Caco-2 (cell line): ENCODE measurements around the gene ABHD2. TPM values are rescaled to one million over a fixed set of nuclear protein-coding genes. Genes with fewer than 3 reads are reported as not detected.

Experiments
- BruUV-seq: library from RNA; stranded (reverse); fragments of 400-500 nt; replicated peaks from 2 replicates; lab custom pipeline; 2021; lab: Mats Ljungman, UMichigan
- CTCF ChIA-PET: fragments of 300-600 bp; sonication (Branson Sonifier 250); formaldehyde crosslinking; loops from one replicate; lab custom pipeline; 2022; ENCODE audit warnings: antibody characterized with exemption; lab: Charles Lee
- POLR2A ChIA-PET: fragments of 300-600 bp; sonication (Branson Sonifier 250); formaldehyde crosslinking; loops from one replicate; lab custom pipeline; 2022; ENCODE audit warnings: antibody characterized with exemption; lab: Charles Lee
- DNase-seq, 2 experiments: peaks; one replicate each; pipeline versions ENCODE4 v3.0.0 to v3.0.0-alpha.2; 2020 to 2022
- H3K27me3 ChIP-seq: replicated peaks from 2 replicates; pipeline ENCODE4 v1.6.0; 2011; ENCODE audit warnings: low read length; ENCODE audit not compliant: control insufficient read depth, insufficient read depth
- H3K36me3 ChIP-seq: 2 replicates; pipeline ENCODE4 v1.5.1; 2011; ENCODE audit warnings: low read length; ENCODE audit not compliant: control insufficient read depth, insufficient read depth
- H3K4me1 ChIP-seq: fragments of 250-450 bp; sonication (Bioruptor Pico); 2 replicates; pipeline ENCODE4 v1.5.1; 2020; ENCODE audit warnings: mild to moderate bottlenecking
- H3K4me3 ChIP-seq: 2 replicates; pipeline ENCODE4 v1.5.1; 2011; ENCODE audit warnings: low read depth, mild to moderate bottlenecking, control low read depth, low read length
- H3K9me3 ChIP-seq: fragments of 250-450 bp; sonication (Bioruptor Pico); 2 replicates; pipeline ENCODE4 v1.5.1; 2020; ENCODE audit warnings: mild to moderate bottlenecking, moderate library complexity
- H3K27ac Mint-ChIP-seq: one replicate; pipeline ENCODE4 v1.8.0; 2022; ENCODE audit warnings: mixed read lengths; ENCODE audit not compliant: unreplicated experiment
- H3K27me3 Mint-ChIP-seq: one replicate; pipeline ENCODE4 v1.8.0; 2022; ENCODE audit warnings: mixed read lengths; ENCODE audit not compliant: insufficient read depth, unreplicated experiment
- H3K36me3 Mint-ChIP-seq: one replicate; pipeline ENCODE4 v1.8.0; 2022; ENCODE audit warnings: mild to moderate bottlenecking, mixed read lengths; ENCODE audit not compliant: insufficient read depth, unreplicated experiment
- H3K4me1 Mint-ChIP-seq: one replicate; pipeline ENCODE4 v1.8.0; 2022; ENCODE audit warnings: low read depth, mixed read lengths; ENCODE audit not compliant: unreplicated experiment
- H3K4me3 Mint-ChIP-seq: one replicate; pipeline ENCODE4 v1.8.0; 2022; ENCODE audit warnings: mild to moderate bottlenecking, moderate library complexity, mixed read lengths; ENCODE audit not compliant: unreplicated experiment
- H3K9me3 Mint-ChIP-seq: one replicate; pipeline ENCODE4 v1.8.0; 2022; ENCODE audit warnings: mixed read lengths; ENCODE audit not compliant: unreplicated experiment
- intact Hi-C: fragments of 100-400 bp; cut with micrococcal nuclease; formaldehyde crosslinking; loops from one replicate; pipeline ENCODE4 v1.10.0; 2022; ENCODE audit not compliant: unreplicated experiment
- total RNA-seq: library from RNA; stranded (reverse); gene quantifications from 2 replicates; pipeline ENCODE4 v1.2.3, GENCODE V29; 2022
- TF ChIP-seq, protein P1 (sequence below), 2 experiments: fragments of 200-600 bp in 1 of 2; IDR thresholded peaks; 1 replicate in 1 of 2; 2 replicates in 1 of 2; pipeline versions ENCODE4 v1.5.1 to v1.8.0; 2011 to 2022; ENCODE audit warnings: antibody characterized with exemption in 1 of 2, control low read depth in 1 of 2, inconsistent platforms in 1 of 2, low read depth in 1 of 2, low read length in 1 of 2, mild to moderate bottlenecking in 1 of 2, moderate library complexity in 1 of 2; ENCODE audit not compliant: insufficient read depth in 1 of 2, severe bottlenecking in 1 of 2, unreplicated experiment in 1 of 2

The ABHD2 gene
- total RNA-seq, 1 experiment from 2014 or later, result 63.0 TPM

DNA sequence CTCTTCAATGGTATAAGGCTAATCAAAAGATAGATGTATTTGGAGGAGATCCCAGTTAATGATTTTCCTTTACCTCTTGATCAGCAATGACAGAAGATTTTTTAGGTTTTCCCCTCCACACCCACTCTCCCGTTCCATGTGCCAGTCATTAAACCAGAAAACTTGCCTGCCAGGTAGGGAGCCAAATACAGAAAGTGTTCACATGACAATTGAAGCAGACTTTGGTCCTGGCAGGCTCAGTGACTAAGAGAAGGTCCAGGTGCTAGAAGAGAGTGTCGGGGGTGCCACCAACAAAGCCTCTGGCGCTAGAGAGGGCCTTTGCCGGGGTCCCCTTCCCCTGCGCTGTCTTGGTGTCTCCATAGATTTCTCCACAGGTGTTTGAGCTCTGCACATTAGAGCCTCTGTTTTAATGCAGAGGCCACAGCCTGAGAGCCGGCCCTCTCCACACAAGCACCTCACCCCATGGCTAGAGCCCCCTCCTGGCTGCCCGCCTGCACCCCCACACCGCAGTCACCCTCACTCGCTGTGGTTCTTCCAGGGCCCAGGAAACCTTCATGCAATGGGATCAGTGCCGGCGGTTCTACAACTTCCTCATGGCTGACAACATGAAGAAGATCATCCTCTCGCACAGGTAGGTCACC, 96.8 kb downstream of the ABHD2 start:
- intact Hi-C loops, result no loop called here
- Histone ChIP-seq H3K9me3 (no peaks in the 10 kb centered on the region), H3K36me3 (peaks cover 2% of the 10 kb centered on the region; the same call in 1 of the 2 replicates), H3K4me1 (no peaks in the 10 kb centered on the region), H3K4me3 (no peak overlapping the region), H3K27me3 (no peaks in the 10 kb centered on the region)
- BruUV-seq, result no TSS peak
- Mint-ChIP-seq H3K4me3 (no peak overlapping the region), H3K27me3 (no peaks in the 10 kb centered on the region), H3K4me1 (no peaks in the 10 kb centered on the region), H3K36me3 (peaks cover 18% of the 10 kb centered on the region), H3K27ac (no peak overlapping the region), H3K9me3 (no peaks in the 10 kb centered on the region)
- POLR2A ChIA-PET, result no interaction called here
- TF ChIP-seq, protein P1, sequence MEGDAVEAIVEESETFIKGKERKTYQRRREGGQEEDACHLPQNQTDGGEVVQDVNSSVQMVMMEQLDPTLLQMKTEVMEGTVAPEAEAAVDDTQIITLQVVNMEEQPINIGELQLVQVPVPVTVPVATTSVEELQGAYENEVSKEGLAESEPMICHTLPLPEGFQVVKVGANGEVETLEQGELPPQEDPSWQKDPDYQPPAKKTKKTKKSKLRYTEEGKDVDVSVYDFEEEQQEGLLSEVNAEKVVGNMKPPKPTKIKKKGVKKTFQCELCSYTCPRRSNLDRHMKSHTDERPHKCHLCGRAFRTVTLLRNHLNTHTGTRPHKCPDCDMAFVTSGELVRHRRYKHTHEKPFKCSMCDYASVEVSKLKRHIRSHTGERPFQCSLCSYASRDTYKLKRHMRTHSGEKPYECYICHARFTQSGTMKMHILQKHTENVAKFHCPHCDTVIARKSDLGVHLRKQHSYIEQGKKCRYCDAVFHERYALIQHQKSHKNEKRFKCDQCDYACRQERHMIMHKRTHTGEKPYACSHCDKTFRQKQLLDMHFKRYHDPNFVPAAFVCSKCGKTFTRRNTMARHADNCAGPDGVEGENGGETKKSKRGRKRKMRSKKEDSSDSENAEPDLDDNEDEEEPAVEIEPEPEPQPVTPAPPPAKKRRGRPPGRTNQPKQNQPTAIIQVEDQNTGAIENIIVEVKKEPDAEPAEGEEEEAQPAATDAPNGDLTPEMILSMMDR (IDR thresholded peaks at IDR 0.05; ENCODE audit: insufficient read depth in 1 of 2, low read depth in 1 of 2, low read length in 1 of 2, severe bottlenecking in 1 of 2, unreplicated experiment in 1 of 2), result no peak
- no peak for DNase-seq
- CTCF ChIA-PET, result interaction anchor here (0.6 kb wide), 1 partner anchor 152 kb away, joined by 3 read pairs; no protein-coding TSS in a partner anchor

DNA sequence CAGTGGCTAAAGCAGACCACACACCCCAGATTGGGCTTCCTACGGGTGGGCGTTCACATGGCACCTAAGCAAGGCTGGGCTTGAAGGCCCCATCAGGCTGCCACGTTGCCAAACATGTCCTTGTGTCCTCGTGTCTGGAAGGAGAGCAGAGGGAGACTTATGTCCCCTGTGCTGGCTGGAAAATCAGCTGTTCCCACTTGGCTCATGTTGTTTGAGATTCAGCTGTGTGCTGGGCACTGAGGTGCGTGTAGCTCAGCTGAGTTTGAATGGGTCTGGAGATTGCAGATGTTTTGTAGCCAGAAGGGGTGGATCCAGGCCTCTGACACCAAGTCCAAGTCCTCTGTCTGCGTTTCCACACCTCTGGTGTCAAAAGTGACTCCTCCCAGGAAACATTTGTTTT, 98.5 kb downstream of the ABHD2 start:
- Histone ChIP-seq H3K27me3 (no peaks in the 10 kb centered on the region), H3K4me1 (no peaks in the 10 kb centered on the region), H3K36me3 (peaks cover 5% of the 10 kb centered on the region), H3K9me3 (no peaks in the 10 kb centered on the region), H3K4me3 (no peak overlapping the region)
- Mint-ChIP-seq H3K27ac (no peak overlapping the region), H3K9me3 (no peaks in the 10 kb centered on the region), H3K27me3 (no peaks in the 10 kb centered on the region), H3K4me1 (peaks cover 5% of the 10 kb centered on the region), H3K4me3 (no peak overlapping the region), H3K36me3 (peaks cover 19% of the 10 kb centered on the region)
- no TSS peak for BruUV-seq
- intact Hi-C loops, result no loop called here
- no peak for DNase-seq
- POLR2A ChIA-PET, result no interaction called here
- CTCF ChIA-PET, result no interaction called here
- TF ChIP-seq, protein P1 (IDR thresholded peaks at IDR 0.05; ENCODE audit: insufficient read depth in 1 of 2, low read depth in 1 of 2, low read length in 1 of 2, severe bottlenecking in 1 of 2, unreplicated experiment in 1 of 2), result no peak

- Mint-ChIP-seq H3K27ac (no peak overlapping the region), H3K9me3 (no peaks in the 10 kb centered on the region), H3K36me3 (peaks cover 19% of the 10 kb centered on the region), H3K4me1 (peaks cover 5% of the 10 kb centered on the region), H3K4me3 (no peak overlapping the region), H3K27me3 (no peaks in the 10 kb centered on the region)
- POLR2A ChIA-PET, result no interaction called here
- Histone ChIP-seq H3K4me3 (no peak overlapping the region), H3K27me3 (no peaks in the 10 kb centered on the region), H3K4me1 (no peaks in the 10 kb centered on the region), H3K36me3 (peaks cover 5% of the 10 kb centered on the region), H3K9me3 (no peaks in the 10 kb centered on the region)
- CTCF ChIA-PET, result no interaction called here
- no TSS peak for BruUV-seq
- DNase-seq, result no peak
- intact Hi-C loops, result no loop called here
- TF ChIP-seq, protein P1 (IDR thresholded peaks at IDR 0.05; ENCODE audit: insufficient read depth in 1 of 2, low read depth in 1 of 2, low read length in 1 of 2, severe bottlenecking in 1 of 2, unreplicated experiment in 1 of 2), result no peak
Measured at GRCh38 chr15:89187301-89187985, 99.2 kb downstream of the ABHD2 start.
